NCI-H2107 (cell line): Measurements from ENCODE around the gene TIPIN.

Experiments used
- DNase-seq: peaks from one replicate; lab custom pipeline; 2025; lab: John Stamatoyannopoulos, UW

The TIPIN gene

DNA sequence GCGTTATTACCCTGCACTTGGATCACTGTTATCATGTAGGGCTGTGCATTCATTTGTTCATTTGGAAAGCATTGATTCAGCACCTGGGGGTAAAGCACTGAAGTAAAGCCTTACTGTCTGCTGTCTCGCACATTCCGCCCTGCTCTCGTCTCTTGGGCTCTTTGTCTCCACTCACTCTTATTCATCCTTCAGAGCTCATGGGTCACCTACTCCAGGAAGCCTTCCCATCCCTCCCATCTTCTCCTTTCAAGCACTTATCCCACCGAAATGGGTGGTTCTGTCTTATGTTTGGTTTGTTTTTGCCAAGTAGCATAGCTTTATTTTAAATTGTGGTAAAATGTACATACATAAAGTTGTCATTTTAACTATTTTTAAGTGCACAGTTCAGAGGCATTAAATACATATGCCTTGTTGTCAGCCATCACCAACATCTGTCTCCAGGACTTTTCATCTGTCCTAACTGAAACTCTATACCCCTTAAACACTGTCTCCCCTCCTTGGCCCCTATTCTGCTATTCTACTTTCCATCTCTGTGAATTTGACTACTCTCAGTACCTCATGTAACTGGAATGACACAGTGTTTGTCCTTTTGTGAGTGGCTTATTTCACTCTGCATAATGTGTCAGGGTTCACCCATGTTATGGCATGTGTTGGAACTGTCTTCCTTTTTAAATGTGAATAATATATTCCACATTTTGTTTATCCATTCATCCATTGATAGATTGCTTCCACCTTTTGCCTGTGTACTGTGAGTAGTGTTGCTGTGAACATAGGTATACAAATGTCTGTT, 53.8 kb downstream of the TIPIN start:
- DNase-seq = no peak

DNA sequence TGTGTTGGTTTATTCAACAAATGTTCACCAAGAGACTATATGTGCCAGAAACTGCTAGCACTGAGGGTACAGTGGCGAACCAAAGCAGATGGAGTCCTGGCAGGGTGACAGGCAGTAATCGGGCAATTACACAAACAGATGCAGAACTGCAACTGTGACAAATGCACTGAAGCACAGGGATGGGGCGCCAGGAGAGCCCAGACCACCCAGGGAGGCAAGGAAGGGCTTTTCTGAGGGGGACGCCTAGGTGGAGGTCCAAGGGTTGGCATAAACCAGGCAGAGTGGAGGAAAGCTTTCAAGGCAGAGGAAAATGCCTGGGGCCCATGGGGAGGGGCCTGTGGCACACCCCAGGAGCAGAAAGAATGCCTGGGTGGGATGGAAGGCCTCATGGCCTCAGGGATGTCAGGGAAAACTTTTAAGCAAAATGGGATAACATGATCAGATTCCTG, 57.7 kb downstream of the TIPIN start:
- no peak for DNase-seq

DNA sequence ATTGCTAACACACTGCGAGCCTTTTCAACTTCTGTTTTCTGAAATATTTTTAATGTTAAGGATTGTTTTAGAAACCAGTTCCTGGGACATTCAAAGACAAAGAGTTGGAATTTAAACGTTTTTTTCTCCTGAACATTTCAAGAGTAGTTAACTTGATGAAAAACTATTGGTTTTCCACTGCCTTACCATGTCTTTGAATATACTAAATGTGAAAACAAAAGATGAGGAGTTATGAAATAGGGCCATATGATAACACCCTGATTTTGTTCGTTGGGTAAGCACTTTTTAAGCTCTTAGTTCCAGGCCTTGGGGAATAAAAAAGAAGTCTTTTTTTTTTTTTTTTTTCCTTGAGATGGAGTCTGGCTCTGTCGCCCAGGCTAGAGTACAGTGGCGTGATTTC, 60.3 kb downstream of the TIPIN start:
- no peak for DNase-seq

DNA sequence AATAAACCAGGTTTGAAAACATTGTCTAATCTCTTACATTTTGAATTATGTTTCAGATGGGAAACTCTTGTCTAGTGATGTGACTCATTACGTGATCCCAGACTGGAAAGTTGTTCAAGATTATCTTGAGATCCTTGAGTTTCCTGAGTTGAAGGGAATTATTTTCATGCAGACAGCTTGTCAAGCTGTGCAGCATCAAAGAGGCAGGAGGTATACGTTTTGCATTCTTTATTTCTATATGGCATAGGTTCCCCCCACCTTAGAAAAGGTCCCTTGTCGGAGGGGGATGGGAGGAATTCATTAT, 61.6 kb downstream of the TIPIN start:
- no peak for DNase-seq

DNA sequence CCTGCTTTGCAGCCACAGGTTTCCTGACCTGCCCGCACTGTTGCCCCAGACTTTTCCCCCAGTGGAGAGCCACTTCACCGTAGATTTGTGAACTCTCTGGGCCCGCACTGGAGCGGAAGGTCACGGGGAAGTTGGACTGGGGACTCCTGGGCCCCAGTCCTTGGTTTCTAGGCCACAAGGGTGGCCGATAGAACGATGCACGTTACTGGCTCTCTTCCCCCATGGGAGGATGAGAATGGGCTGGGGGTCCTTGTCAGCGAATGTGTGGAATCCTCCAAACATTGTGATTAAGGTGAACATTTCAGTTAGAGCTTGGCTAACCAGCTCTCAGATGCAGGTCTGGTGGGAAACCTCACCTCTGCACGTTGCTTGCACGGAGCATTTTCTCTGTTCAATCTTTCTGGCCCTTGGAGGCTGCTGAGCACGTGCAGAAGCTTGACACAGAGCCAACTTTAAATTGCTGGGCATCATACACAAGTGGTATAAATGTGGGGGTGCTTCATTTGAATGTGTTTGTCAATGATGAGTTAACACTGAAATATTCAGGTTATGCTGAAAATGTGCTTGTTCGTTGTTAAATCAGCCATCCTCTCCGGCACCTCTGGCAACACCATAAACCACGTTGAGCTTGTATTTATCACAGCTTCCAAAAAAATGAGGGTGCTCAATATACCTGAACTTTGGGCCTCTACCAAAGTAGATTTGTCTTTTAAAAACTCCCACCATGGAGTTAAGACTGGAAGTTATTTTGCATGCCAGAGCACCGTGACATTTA, 62.1 kb downstream of the TIPIN start:
- no peak for DNase-seq

DNA sequence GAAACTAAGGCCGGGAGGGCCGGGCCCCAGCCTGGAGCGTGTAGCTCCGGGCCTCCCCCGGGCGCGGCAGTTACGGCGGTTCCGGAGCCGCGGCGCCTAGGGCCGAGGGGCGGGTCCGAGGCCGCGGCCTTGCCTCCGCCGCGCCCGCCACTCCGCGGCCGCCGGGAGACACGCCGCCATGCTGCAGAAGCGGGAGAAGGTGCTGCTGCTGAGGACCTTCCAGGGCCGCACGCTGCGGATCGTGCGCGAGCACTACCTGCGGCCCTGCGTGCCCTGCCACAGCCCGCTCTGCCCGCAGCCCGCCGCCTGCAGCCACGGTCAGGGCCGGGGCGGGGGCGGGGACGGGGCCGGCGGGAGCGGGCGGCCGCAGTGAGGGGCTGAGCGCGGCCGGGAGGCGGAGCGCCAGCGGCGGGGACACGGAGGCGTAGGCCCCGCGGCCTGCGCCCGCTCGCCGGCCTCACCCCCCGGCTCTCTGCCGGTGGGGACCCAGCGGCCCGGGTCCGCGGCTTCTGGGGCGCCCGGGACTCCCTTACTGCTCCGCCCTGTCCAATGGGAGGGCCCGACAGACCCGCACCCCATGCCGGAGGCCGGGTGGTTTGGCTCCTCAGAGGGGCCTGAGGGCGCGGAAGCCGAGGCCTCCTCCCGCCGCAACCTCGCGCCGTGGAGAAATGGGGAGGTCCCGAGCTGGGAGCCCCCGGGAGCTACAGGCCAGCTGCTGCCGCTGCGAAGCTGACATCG, 62.9 kb downstream of the TIPIN start, which contains the start of gene DIS3L:
Gene DIS3L (plus strand): TSS at position 150 of the 738 bp plus-strand sequence. CDS start 29 bp downstream, at position 179.
- DNase-seq = no peak

DNA sequence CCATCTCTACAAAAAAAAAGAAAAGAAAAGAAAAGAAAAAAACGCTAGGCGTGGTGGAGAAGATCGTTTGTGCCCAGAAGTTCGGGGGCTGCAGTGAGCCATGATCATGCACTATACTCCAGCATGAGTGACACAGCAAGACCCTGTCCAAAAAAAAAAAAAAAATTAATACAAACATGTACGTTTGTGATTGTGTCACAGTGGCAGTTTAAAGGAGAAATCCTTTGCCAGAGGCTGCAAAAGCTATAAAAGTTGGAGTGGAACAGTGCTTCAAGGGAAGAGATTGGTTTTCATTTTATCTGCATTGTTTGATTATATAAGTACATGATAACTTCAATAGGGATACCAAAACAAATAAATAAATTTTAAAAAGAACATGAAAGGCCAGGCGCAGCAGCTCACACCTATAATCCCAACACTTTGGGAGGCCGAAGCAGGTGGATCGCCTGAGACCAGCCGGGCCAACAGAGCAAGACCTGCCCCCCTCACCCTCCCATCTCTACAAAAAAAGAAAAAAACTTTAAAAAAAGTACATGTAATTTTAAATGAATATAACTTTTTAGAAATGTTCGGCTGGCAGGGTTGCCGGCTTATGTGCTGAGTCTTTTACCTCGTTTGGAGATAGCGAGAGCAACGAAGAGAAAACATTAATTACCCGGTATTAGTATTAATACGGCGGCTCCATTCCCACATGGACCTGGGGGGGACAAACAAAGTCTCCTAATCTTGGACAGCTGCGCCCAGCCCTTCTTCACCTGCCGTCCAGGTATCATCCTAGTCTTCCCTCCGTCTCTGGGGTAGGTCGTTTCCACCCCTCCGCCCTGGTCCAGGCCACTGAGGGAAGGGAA, 63.7 kb downstream of the TIPIN start:
- no peak for DNase-seq

DNA sequence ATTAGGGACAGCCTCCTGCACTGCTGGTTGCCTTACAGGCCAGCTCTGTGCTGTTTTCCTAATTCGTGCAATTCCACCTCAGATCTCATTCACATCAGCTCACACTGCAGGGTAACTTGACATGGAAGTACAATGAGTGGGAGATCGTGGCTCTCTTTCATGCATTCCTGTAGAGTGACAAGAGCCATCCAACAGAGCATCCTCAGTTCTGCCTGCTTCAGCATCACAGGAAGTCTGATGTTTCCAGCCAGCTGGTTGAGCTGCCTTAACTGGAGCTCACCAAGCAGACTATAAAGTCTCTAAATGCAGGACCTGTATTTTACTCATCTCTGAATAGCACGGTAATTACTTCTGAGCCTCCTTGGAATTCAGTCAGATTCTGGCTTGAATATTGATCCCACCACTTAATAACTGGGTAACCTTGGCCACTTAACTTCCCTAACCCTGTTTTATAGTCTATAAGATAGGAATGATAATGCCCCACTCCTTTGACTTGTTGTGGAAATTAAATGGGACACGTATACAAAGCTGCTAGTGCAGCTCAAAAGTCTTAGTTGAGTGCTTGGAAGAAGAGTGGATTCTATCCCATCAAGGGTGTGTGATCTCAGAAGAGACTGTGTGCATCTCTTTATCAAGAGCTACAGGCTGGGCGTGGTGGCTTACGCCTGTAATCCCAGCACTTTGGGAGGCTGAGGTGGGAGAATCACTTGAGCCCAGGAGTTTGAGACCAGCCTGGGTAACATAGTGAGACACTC, 64.5 kb downstream of the TIPIN start:
- DNase-seq = no peak

DNA sequence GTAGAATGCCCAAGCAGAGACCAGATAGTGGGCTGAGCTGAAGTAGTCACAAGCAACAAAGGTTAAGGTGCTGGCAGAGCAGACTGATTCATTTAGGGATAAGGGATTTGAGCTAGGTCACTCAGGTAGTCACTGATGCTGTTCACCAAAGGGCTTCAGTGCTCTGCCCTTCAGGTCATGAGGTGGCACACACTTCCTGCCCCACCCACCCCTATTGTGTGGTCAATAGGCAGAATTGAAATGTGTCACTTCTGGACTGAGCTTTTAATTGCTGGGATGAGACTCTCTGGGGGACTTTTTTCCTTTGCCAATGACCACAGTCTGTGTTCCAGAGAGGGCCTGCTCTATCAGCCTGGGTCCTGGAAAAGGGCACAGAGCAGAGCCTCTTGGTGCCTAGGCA, 66.0 kb downstream of the TIPIN start:
- no peak for DNase-seq

DNA sequence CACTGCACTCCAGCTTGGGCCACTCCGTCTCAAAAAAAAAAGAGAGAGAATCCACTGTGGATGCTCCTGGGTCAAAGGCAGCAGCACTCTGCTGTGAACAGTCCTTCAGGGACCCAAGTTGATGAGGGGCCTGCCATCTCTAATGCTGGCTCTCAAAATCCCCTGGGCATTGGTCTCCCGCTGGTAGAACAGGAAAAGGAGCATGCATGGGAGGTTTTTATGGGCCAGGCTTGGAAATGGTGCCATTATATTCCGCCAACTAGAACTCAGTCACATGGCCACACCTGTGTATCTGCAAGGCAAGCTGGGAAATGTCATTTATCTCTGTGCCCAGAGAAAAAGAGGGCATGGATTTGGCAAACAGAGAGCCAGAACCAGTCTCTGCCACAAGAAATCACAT, 66.5 kb downstream of the TIPIN start:
- DNase-seq = no peak

DNA sequence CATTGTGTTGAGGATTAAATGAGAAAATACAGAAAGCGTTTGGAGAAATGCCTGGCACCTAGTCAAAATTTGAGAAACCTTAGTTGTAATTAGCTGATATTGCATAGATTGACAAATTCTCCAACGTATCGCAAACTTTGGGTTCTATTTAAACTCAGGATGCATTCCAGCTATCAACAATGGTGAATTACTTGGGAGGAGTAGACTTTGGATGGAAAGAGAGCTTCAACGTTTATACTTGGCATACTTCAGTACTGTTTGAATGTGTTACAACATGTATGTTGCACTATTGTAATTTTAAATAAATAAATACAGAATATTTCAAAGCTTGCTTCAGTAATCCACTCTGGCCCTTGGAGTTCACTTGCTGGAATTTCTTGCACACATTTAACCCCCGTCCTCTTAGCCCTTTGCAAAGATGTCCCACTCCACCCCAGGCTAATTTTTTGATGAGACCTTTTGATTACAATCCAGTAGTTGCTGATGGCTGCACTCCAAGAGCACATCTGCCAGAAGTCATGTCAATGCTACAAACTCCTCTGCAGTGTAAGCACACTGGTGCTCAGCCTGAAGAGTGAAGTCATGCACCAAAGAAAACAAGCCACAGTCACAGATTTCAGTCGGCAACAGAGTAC, 67.8 kb downstream of the TIPIN start:
- DNase-seq = no peak

DNA sequence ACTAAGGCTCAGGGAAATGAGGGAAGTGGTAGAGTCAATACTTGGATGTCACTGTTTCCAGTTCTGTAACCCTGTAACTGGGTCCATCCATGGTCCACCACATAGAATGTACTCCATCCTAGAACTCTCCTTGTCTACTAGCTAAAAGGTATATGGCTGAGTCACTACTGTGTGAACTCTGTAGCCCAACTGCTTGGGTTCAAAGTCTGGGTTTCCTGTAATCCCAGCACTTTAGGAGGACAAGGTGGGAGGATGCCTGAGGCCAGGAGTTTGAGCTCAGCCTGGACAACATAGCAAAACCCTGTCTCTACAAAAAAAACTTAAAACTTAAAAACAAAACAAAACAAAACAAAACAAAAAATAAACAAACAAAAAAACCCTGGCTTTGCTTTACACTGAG, 68.4 kb downstream of the TIPIN start:
- no peak for DNase-seq

DNA sequence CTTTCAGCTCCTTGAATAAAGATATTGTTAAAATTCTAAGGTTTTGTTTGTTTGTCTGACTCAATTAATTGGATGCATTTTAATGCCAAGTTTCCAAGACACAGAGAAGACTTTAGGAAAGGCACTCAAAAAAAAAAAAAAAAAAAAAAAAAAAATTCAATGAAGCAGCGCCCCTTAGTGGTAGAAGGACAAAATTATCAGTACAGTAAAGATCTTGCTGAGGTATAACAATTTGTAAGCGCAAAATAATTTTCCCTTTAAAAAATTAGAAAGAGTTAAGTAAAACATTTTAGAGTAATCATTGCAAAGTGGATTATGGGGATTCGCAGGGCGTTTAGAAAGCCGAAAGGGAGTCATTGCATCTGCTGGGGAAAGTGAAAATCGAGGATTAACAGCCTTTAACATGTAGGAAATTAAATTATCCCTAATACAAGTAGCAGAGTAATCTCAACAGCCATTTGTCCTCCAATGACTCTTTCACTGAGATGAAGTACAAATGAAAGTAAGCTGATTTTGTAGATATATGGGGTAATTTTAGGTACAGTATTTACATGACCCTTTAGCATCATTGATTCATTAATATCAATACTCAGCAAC, 68.9 kb downstream of the TIPIN start:
- no peak for DNase-seq
